ENCODE measurements around the gene ITPRIPL1.

ITPRIPL1 gene

DNA sequence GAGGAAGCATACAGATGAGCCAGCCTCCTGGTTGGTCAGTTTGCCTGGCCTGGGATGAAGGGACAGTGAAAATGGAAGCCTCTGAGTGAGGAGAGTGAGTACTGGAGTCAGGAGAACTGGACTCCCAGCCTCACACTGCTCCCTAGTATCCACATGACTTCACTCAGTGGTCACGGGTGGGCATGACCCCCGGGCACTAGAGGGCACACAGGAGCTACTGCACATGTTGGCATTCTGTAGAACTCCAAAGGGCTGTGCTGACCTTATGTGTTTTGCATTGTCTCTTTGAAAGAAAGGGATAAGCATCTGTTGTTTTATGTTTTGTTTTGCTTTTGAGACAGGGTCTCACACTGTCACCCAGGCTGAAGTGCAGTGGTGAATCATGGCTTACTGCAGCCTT lies 34.2 kb downstream of the ITPRIPL1 start:
- DNase-seq (ENCODE audit: low spot score): no peak

DNA sequence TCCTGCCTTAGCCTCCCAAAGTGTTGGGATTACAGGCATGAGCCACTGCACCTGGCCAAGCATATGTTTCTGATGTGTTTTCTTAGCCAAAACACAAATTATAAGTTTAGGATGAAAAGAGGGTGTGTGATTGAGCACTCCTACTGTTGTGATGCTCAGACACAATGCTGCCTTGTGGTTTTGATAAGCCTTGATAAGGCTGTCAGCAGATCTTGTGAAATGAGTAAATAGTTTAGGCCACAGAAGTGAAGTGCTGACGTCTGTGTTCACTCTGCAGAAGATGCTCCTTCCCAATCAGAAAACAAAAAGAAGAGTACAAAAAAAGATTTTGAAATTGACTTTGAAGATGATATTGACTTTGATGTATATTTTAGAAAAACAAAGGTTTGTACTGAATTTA lies 34.7 kb downstream of the ITPRIPL1 start:
- no peak for DNase-seq (ENCODE audit: low spot score)

DNA sequence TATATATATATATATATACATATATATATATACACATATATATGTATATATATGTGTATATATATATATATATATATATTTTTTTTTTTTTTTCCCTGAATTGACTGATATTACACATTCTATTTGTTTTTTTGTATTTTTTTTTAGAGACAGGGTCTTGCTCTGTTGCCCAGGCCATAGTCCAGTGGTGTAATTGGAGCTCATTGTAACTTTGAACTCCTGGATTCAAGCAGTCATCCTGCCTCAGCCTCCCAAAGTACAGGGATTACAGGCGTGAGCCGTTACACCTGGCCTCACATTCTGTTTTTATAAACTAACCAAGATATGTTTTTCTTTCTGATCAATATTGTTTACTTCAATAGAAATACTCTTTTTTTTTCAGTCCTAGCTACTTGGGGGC lies 36.6 kb downstream of the ITPRIPL1 start:
- DNase-seq (ENCODE audit: low spot score): no peak

DNA sequence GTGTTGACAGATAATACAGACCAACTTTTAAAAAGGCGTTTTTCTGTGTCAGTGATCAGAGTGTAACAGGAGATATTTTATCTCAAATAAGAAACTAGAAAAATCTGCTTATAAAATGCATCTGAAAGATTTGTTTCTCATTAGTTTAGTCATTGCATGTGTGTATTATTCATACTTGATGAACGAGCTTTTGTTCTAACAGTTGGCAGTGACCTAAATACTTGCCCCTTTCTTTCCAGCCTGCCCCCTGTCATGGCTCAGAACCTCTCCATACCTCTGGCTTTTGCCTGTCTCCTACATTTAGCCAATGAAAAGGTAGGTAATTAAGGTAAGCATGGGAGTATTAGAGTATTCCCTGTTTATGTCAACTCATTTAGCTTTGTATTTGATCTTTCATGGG lies 44.1 kb downstream of the ITPRIPL1 start:
- no peak for DNase-seq (ENCODE audit: low spot score)

DNA sequence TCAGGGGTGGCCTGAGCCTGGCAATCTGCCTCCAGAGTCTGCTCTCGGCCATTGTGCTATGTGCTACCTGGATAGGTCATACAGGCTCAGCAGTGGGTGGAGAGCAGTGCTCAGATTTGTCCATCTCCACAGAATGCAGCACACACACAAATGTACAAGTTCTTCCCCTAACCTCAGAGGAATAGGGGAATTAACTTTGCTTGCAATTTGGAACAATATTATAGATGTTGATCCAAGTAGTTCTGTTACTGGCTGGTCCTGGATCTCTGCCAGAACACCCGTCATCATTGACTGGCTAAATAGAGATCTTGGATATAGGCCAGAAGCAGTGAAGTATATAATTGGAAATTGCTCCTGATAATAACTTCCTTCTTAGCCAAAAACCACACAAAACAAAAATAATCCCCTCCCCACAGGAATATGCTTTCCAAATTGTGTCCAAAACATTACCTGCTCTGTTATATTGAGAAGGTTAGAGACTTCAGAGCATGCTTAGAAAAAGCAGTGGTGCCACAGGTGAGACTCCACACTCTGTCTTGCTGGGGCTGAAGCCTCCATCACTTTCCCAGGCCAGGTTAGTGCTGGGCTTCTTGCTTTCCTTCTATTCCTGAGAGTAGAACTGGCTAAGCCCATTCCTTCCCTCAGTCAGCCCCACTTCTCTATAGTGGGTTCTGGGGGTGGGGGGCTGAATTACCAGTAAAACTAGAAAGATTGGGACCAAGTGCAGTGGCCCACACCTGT lies 49.3 kb downstream of the ITPRIPL1 start:
- DNase-seq (ENCODE audit: low spot score): no peak

Data from GM03348 (cell line).